A549 (cell line): ENCODE data around the gene SCYGR8.

Experiments
- CBX2 ChIP-seq: fragments of 200-600 bp; sonication (generic); IDR thresholded peaks from 2 replicates; pipeline ENCODE4 v1.6.1; 2016; ENCODE audit warnings: low read depth, mild to moderate bottlenecking, borderline replicate concordance
- POLR2A ChIP-seq: IDR thresholded peaks from 2 replicates; pipeline ENCODE4 v1.6.1; 2012; ENCODE audit warnings: mild to moderate bottlenecking, low read length
- RCOR1 ChIP-seq: fragments of 150-350 bp; IDR thresholded peaks from 2 replicates; pipeline ENCODE4 v1.6.1; 2014; ENCODE audit warnings: antibody characterized with exemption, low read length, low read depth
- TF ChIP-seq, protein P1 (sequence below): fragments of >200 bp; sonication (Bioruptor Twin); formaldehyde crosslinking; IDR thresholded peaks from 3 replicates; pipeline ENCODE4 v1.5.1; 2016

DNA sequence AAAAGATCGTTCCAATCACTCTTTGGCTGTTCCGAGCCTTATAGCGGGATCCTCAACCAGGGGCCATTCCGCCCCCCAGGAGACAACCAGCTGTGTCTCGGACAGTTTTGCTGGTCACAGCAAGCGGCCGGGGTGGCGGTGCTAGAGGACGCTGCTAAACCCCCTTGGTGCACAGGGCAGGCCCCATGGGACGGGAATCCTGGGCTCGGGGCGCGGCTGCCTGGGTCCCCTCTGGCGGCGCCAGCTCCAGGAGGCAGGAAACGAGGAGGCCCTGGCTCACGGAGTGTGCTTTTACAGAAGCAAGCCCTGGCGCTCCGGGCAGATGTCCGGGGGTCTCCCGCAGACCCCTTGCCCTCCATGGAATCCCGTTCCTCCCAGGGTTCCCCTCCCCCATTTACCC is 22.1 kb downstream of the SCYGR8 start:
- TF ChIP-seq RCOR1 (no peak), POLR2A (no peak), CBX2 (no peak)
- TF ChIP-seq, protein P1, sequence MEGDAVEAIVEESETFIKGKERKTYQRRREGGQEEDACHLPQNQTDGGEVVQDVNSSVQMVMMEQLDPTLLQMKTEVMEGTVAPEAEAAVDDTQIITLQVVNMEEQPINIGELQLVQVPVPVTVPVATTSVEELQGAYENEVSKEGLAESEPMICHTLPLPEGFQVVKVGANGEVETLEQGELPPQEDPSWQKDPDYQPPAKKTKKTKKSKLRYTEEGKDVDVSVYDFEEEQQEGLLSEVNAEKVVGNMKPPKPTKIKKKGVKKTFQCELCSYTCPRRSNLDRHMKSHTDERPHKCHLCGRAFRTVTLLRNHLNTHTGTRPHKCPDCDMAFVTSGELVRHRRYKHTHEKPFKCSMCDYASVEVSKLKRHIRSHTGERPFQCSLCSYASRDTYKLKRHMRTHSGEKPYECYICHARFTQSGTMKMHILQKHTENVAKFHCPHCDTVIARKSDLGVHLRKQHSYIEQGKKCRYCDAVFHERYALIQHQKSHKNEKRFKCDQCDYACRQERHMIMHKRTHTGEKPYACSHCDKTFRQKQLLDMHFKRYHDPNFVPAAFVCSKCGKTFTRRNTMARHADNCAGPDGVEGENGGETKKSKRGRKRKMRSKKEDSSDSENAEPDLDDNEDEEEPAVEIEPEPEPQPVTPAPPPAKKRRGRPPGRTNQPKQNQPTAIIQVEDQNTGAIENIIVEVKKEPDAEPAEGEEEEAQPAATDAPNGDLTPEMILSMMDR = no peak
